Endothelial cell of umbilical vein (primary cell): Measurements from ENCODE around the gene FAM168A. TPM values are rescaled to one million over a fixed set of nuclear protein-coding genes. Genes with fewer than 3 reads are reported as not detected.

Experiments used
- BruUV-seq: library from RNA; stranded (reverse); fragments of 400-500 nt; replicated peaks from 2 replicates; lab custom pipeline; 2021; lab: Mats Ljungman, UMichigan
- CTCF ChIA-PET: fragments of 300-600, 350-600 bp; sonication (Branson Sonifier 250); formaldehyde crosslinking; loops from one replicate; lab custom pipeline; 2021; ENCODE audit warnings: antibody characterized with exemption, inconsistent platforms; lab: Charles Lee
- POLR2A ChIA-PET: fragments of 300-600, 350-600 bp; sonication (Branson Sonifier 250); formaldehyde crosslinking; loops from one replicate; lab custom pipeline; 2021; ENCODE audit warnings: antibody characterized with exemption, inconsistent platforms; lab: Charles Lee
- DNase-seq: peaks from one replicate; pipeline ENCODE4 v3.0.0-alpha.2; 2011; ENCODE audit warnings: low read depth, low spot score
- FAIRE-seq: peaks from 2 replicates; lab custom pipeline; 2011; peaks lifted over from hg19 to GRCh38; lab: Jason Lieb, UNC
- H2AFZ ChIP-seq: 2 replicates; pipeline ENCODE4 v1.6.0; 2012; ENCODE audit warnings: low read depth, low read length, control low read depth, inconsistent platforms
- H3K27ac ChIP-seq: 2 replicates; pipeline ENCODE4 v1.5.1; 2011; ENCODE audit warnings: low read depth, mild to moderate bottlenecking, control low read depth, low read length, moderate library complexity; ENCODE audit not compliant: insufficient read depth
- H3K27me3 ChIP-seq, 2 experiments: 2 replicates each; pipeline versions ENCODE4 v1.6.0 to v1.6.1; 2011; ENCODE audit warnings: low read length in 2 of 2, mixed read lengths in 1 of 2; ENCODE audit not compliant: control insufficient read depth in 2 of 2, insufficient read depth in 2 of 2
- H3K36me3 ChIP-seq, 2 experiments: 2 replicates in 1 of 2; 3 replicates in 1 of 2; pipeline ENCODE4 v1.5.1; 2011; ENCODE audit warnings: low read length in 2 of 2, mild to moderate bottlenecking in 1 of 2, moderate library complexity in 1 of 2; ENCODE audit not compliant: control insufficient read depth in 2 of 2, insufficient read depth in 2 of 2; ENCODE audit errors: extremely low read depth in 1 of 2
- H3K4me1 ChIP-seq: 3 replicates; pipeline ENCODE4 v1.5.1; 2011; ENCODE audit warnings: mild to moderate bottlenecking, low read length; ENCODE audit not compliant: control insufficient read depth, insufficient read depth; ENCODE audit errors: extremely low read depth
- H3K4me2 ChIP-seq: 2 replicates; pipeline ENCODE4 v1.6.1; 2011; ENCODE audit warnings: low read length, control low read depth, mixed read lengths; ENCODE audit not compliant: insufficient read depth
- H3K4me3 ChIP-seq, 3 experiments: fragments of 200-600 bp in 1 of 3; sonication (generic), shearing (Covaris generic) in 1 of 3; replicated peaks in 1 of 3; 2 replicates each; pipeline ENCODE4 v1.5.1; 2011 to 2016; ENCODE audit warnings: control low read depth in 3 of 3, low read length in 3 of 3, mild to moderate bottlenecking in 2 of 3, inconsistent platforms in 1 of 3, low read depth in 1 of 3, moderate library complexity in 1 of 3; ENCODE audit not compliant: insufficient read depth in 1 of 3
- H3K79me2 ChIP-seq: 2 replicates; pipeline ENCODE4 v1.6.0; 2012; ENCODE audit warnings: low read length, inconsistent platforms; ENCODE audit not compliant: control insufficient read depth, insufficient read depth
- H3K9ac ChIP-seq: replicated peaks from 2 replicates; pipeline ENCODE3; 2011; ENCODE audit warnings: low read length, control low read depth; ENCODE audit not compliant: insufficient read depth; ENCODE audit errors: extremely low read depth
- H3K9me1 ChIP-seq: replicated peaks from 3 replicates; pipeline ENCODE4 v1.6.0; 2011; ENCODE audit warnings: mild to moderate bottlenecking, low read length; ENCODE audit not compliant: control insufficient read depth, insufficient read depth; ENCODE audit errors: extremely low read depth
- H3K9me3 ChIP-seq: replicated peaks from 2 replicates; pipeline ENCODE4 v1.5.1; 2012; ENCODE audit warnings: low read length, inconsistent platforms; ENCODE audit not compliant: control insufficient read depth, insufficient read depth
- H4K20me1 ChIP-seq: replicated peaks from 2 replicates; pipeline ENCODE3; 2011; ENCODE audit warnings: mild to moderate bottlenecking, low read length; ENCODE audit not compliant: control insufficient read depth, insufficient read depth; ENCODE audit errors: extremely low read depth
- FOS ChIP-seq: IDR thresholded peaks from 2 replicates; pipeline ENCODE4 v1.6.1; 2011; ENCODE audit warnings: mild to moderate bottlenecking, low read length, moderate library complexity, borderline replicate concordance; ENCODE audit not compliant: insufficient read depth
- GATA2 ChIP-seq: IDR thresholded peaks from 2 replicates; pipeline ENCODE4 v1.7.0; 2011; ENCODE audit warnings: low read depth, mild to moderate bottlenecking, moderate library complexity, mixed read lengths, low read length; ENCODE audit not compliant: insufficient read length, insufficient read depth
- JUN ChIP-seq: IDR thresholded peaks from 2 replicates; pipeline ENCODE4 v1.6.1; 2011; ENCODE audit warnings: borderline replicate concordance, low read depth; ENCODE audit not compliant: insufficient read length, insufficient read depth
- dilution Hi-C: fragments of 300-500 bp; cut with MboI; formaldehyde crosslinking; loops from one replicate; pipeline ENCODE4 v1.15.0; 2019; ENCODE audit warnings: low sequenced_read_pairs; ENCODE audit not compliant: extremely low pct_ligation_motif_present
- intact Hi-C: fragments of 100-400 bp; cut with micrococcal nuclease; formaldehyde crosslinking; loops from one replicate; pipeline ENCODE4 v1.10.0; 2022
- polyA plus RNA-seq, 4 experiments: library from polyadenylated mRNA; depleted of rRNA in 3 of 4; stranded (reverse) in 3 of 4; unstranded in 1 of 4; fragments of >200 nt; gene quantifications; 2 replicates each; pipeline versions ENCODE4 v1.2.1 to v1.2.3, GENCODE V29; 2011 to 2012; ENCODE audit warnings: missing spikeins in 1 of 4
- total RNA-seq: library from RNA; stranded (reverse); gene quantifications from 2 replicates; pipeline ENCODE4 v1.2.3, GENCODE V29; 2021

FAM168A gene
- total and polyA plus RNA-seq, 2 donors (not counting 3 experiments of a cell fraction or from before 2014, with no cell fraction given) = 17.0 to 20.5 TPM

GRCh38 chr11:73516080-73516479 lies 81.8 kb downstream of the FAM168A start:
- CTCF ChIA-PET = interaction anchor here (1.4 to 1.5 kb wide), 2 partner anchors 13 to 37 kb away, joined by 3 read pairs; no protein-coding TSS in a partner anchor
- dilution Hi-C loops = no loop called here

GRCh38 chr11:73513707-73514106 lies 84.2 kb downstream of the FAM168A start:
- H3K27me3 ChIP-seq = no peaks in the 10 kb centered on the region
- H3K4me1 ChIP-seq = no peaks in the 10 kb centered on the region
- no peak overlapping the region for H2AFZ ChIP-seq
- dilution Hi-C loops = no loop called here
- DNase-seq (no peak), FAIRE-seq (no peak)
- POLR2A ChIA-PET = no interaction called here
- H3K4me3 ChIP-seq = no peak overlapping the region
- no peak overlapping the region for H3K27ac ChIP-seq
- no peak for TF ChIP-seq FOS
- TF ChIP-seq JUN = no peak
- no peak overlapping the region for H3K4me2 ChIP-seq
- no peaks in the 10 kb centered on the region for H3K9me3 ChIP-seq
- H3K36me3 ChIP-seq = no peaks in the 10 kb centered on the region
- intact Hi-C loops = no loop called here
- H4K20me1 ChIP-seq = peaks cover 3% of the 10 kb centered on the region
- no peaks in the 10 kb centered on the region for H3K79me2 ChIP-seq
- CTCF ChIA-PET = no interaction called here
- no peak overlapping the region for H3K9ac ChIP-seq
- no TSS peak for BruUV-seq
- H3K9me1 ChIP-seq = no peaks in the 10 kb centered on the region

More at GRCh38 chr11:73516080-73516479, 81.8 kb downstream of the FAM168A start:
- BruUV-seq = no TSS peak
- no peaks in the 10 kb centered on the region for H3K27me3 ChIP-seq
- FAIRE-seq (no peak), DNase-seq (no peak)
- POLR2A ChIA-PET = no interaction called here
- no peaks in the 10 kb centered on the region for H3K36me3 ChIP-seq
- H3K79me2 ChIP-seq = no peaks in the 10 kb centered on the region
- H3K9ac ChIP-seq = no peak overlapping the region
- no peaks in the 10 kb centered on the region for H3K9me1 ChIP-seq
- H3K9me3 ChIP-seq = no peaks in the 10 kb centered on the region
- H3K27ac ChIP-seq = no peak overlapping the region
- H4K20me1 ChIP-seq = peaks cover 7% of the 10 kb centered on the region
- no peak overlapping the region for H3K4me2 ChIP-seq
- intact Hi-C loops = no loop called here
- no peak overlapping the region for H2AFZ ChIP-seq
- peaks cover 10% of the 10 kb centered on the region for H3K4me1 ChIP-seq
- no peak overlapping the region for H3K4me3 ChIP-seq
- TF ChIP-seq GATA2 = no peak
